ENCODE measurements around the gene LAMP2. TPM values are rescaled to one million over a fixed set of nuclear protein-coding genes. Genes with fewer than 3 reads are reported as not detected.

LAMP2 gene
- total and polyA plus RNA-seq, 2 experiments from 2014 or later, result 24.4 to 40.9 TPM

- TF ChIP-seq, protein P1, sequence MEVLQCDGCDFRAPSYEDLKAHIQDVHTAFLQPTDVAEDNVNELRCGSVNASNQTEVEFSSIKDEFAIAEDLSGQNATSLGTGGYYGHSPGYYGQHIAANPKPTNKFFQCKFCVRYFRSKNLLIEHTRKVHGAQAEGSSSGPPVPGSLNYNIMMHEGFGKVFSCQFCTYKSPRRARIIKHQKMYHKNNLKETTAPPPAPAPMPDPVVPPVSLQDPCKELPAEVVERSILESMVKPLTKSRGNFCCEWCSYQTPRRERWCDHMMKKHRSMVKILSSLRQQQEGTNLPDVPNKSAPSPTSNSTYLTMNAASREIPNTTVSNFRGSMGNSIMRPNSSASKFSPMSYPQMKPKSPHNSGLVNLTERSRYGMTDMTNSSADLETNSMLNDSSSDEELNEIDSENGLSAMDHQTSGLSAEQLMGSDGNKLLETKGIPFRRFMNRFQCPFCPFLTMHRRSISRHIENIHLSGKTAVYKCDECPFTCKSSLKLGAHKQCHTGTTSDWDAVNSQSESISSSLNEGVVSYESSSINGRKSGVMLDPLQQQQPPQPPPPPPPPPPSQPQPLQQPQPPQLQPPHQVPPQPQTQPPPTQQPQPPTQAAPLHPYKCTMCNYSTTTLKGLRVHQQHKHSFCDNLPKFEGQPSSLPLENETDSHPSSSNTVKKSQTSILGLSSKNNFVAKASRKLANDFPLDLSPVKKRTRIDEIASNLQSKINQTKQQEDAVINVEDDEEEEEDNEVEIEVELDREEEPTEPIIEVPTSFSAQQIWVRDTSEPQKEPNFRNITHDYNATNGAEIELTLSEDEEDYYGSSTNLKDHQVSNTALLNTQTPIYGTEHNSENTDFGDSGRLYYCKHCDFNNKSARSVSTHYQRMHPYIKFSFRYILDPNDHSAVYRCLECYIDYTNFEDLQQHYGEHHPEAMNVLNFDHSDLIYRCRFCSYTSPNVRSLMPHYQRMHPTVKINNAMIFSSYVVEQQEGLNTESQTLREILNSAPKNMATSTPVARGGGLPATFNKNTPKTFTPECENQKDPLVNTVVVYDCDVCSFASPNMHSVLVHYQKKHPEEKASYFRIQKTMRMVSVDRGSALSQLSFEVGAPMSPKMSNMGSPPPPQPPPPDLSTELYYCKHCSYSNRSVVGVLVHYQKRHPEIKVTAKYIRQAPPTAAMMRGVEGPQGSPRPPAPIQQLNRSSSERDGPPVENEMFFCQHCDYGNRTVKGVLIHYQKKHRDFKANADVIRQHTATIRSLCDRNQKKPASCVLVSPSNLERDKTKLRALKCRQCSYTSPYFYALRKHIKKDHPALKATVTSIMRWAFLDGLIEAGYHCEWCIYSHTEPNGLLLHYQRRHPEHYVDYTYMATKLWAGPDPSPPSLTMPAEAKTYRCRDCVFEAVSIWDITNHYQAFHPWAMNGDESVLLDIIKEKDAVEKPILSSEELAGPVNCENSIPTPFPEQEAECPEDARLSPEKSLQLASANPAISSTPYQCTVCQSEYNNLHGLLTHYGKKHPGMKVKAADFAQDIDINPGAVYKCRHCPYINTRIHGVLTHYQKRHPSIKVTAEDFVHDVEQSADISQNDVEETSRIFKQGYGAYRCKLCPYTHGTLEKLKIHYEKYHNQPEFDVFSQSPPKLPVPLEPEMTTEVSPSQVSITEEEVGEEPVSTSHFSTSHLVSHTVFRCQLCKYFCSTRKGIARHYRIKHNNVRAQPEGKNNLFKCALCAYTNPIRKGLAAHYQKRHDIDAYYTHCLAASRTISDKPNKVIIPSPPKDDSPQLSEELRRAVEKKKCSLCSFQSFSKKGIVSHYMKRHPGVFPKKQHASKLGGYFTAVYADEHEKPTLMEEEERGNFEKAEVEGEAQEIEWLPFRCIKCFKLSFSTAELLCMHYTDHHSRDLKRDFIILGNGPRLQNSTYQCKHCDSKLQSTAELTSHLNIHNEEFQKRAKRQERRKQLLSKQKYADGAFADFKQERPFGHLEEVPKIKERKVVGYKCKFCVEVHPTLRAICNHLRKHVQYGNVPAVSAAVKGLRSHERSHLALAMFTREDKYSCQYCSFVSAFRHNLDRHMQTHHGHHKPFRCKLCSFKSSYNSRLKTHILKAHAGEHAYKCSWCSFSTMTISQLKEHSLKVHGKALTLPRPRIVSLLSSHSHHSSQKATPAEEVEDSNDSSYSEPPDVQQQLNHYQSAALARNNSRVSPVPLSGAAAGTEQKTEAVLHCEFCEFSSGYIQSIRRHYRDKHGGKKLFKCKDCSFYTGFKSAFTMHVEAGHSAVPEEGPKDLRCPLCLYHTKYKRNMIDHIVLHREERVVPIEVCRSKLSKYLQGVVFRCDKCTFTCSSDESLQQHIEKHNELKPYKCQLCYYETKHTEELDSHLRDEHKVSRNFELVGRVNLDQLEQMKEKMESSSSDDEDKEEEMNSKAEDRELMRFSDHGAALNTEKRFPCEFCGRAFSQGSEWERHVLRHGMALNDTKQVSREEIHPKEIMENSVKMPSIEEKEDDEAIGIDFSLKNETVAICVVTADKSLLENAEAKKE (CRISPR knock-in tag; IDR thresholded peaks at IDR 0.05), result no peak
- TF ChIP-seq JUNB (IDR thresholded peaks at IDR 0.05; ENCODE audit: unreplicated experiment), result no peak
- TF ChIP-seq, protein P2, sequence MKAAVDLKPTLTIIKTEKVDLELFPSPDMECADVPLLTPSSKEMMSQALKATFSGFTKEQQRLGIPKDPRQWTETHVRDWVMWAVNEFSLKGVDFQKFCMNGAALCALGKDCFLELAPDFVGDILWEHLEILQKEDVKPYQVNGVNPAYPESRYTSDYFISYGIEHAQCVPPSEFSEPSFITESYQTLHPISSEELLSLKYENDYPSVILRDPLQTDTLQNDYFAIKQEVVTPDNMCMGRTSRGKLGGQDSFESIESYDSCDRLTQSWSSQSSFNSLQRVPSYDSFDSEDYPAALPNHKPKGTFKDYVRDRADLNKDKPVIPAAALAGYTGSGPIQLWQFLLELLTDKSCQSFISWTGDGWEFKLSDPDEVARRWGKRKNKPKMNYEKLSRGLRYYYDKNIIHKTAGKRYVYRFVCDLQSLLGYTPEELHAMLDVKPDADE (IDR thresholded peaks at IDR 0.05), result no peak
- TF ChIP-seq STAT1 (IDR thresholded peaks at IDR 0.05; ENCODE audit: unreplicated experiment), result no peak
- no peak for TF ChIP-seq NANOG (IDR thresholded peaks at IDR 0.05; ENCODE audit: borderline replicate concordance)
Measured at GRCh38 chrX:120512627-120513026, 43.5 kb upstream of the LAMP2 start (continued).

DNA sequence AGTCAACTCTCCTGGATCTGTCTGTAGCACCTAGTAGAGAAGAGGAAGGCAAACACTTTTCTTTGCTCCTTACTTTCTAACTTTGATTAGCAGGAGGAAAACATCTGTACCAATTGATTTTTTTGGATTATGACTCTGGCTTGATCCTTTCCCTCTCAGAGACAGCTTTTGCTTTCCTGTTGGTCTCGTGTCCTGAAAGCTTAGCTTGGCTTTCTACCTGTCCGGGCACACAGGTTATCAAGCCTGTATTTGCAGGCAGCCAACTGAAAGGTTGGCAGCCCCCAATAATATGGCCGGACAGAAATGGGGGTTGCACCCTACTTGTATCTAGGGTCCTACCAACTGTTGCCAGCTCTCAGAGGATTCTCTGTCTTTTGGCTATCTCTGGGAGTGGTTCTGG is 43.1 kb upstream of the LAMP2 start:
- TF ChIP-seq POLR2AphosphoS5 (IDR thresholded peaks at IDR 0.05; ENCODE audit: low read depth) (no peak), EZH2phosphoT487 (IDR thresholded peaks at IDR 0.05; ENCODE audit: unreplicated experiment) (no peak)
- TF ChIP-seq, protein P3, sequence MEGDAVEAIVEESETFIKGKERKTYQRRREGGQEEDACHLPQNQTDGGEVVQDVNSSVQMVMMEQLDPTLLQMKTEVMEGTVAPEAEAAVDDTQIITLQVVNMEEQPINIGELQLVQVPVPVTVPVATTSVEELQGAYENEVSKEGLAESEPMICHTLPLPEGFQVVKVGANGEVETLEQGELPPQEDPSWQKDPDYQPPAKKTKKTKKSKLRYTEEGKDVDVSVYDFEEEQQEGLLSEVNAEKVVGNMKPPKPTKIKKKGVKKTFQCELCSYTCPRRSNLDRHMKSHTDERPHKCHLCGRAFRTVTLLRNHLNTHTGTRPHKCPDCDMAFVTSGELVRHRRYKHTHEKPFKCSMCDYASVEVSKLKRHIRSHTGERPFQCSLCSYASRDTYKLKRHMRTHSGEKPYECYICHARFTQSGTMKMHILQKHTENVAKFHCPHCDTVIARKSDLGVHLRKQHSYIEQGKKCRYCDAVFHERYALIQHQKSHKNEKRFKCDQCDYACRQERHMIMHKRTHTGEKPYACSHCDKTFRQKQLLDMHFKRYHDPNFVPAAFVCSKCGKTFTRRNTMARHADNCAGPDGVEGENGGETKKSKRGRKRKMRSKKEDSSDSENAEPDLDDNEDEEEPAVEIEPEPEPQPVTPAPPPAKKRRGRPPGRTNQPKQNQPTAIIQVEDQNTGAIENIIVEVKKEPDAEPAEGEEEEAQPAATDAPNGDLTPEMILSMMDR (conservative IDR thresholded peaks at IDR 0.05; ENCODE audit: low read depth in 2 of 2), result no peak
- no peaks in the 10 kb centered on the region for H3K27me3 ChIP-seq (ENCODE audit: insufficient read depth)
- no peaks in the 10 kb centered on the region for H4K20me1 ChIP-seq (replicated peaks; ENCODE audit: insufficient read depth)
- peaks cover 4% of the 10 kb centered on the region; the same call in 1 of the 2 replicates for H3K4me1 ChIP-seq (ENCODE audit: insufficient read depth)
- no peaks in the 10 kb centered on the region for H3F3A ChIP-seq (replicated peaks; ENCODE audit: low read depth)
- H3K9me2 ChIP-seq (ENCODE audit: insufficient read depth), result no peaks in the 10 kb centered on the region
- Mint-ChIP-seq H3K4me1 (peaks cover 4% of the 10 kb centered on the region; the same call in 2 of the 3 replicates), H3K27me3 (ENCODE audit: insufficient read depth, low read depth, poor library complexity) (peaks cover 4% of the 10 kb centered on the region), H3K9me3 (no peaks in the 10 kb centered on the region), H3K4me3 (no peak overlapping the region), H3K27ac (no peak overlapping the region), H3K36me3 (ENCODE audit: low read depth) (no peaks in the 10 kb centered on the region)
- H3K36me3 ChIP-seq (ENCODE audit: insufficient read depth), result no peaks in the 10 kb centered on the region
- H3K79me2 ChIP-seq (replicated peaks; ENCODE audit: insufficient read depth), result no peaks in the 10 kb centered on the region
- H3K4me2 ChIP-seq, result no peak overlapping the region
- DNase-seq (ENCODE audit: low spot score), result no peak
- ATAC-seq, result no peak
- H3K4me3 ChIP-seq, result no peak overlapping the region
- no peak overlapping the region for H2AFZ ChIP-seq
- H3K27ac ChIP-seq (ENCODE audit: low read depth), result no peak overlapping the region
